Stimulated activated CD4-positive, alpha-beta T cell treated with anti-CD3 and anti-CD28 coated beads, Interleukin-1b, Interleukin-23, amount 100 ng/mL, for 24 hours (primary cell): ENCODE results near the gene RNF112.
"Not testable (repeated sequence)": the region's sequence is repeated elsewhere in the genome, so short reads cannot be mapped to it uniquely, and the experiment has no call there.

Experiments
- DNase-seq, 4 experiments: peaks; one replicate each; pipeline ENCODE4 v3.0.0-alpha.2; 2020; ENCODE audit warnings: low read depth in 4 of 4, low spot score in 1 of 4

The RNF112 gene

DNA sequence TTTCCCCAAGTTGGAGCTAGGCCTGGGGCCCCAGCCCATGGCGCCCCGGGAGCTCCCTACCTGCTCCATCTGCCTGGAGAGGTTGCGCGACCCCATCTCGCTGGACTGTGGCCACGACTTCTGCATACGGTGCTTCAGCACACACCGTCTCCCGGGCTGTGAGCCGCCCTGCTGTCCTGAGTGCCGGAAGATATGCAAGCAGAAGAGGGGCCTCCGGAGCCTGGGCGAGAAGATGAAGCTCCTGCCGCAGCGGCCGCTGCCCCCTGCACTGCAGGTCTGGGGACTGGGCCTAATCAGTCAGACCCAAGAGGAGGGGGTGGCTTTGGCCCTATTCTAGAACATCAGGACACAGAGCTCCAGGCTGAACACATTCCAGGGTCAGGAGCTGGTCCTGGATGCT is 1.5 kb downstream of the RNF112 start:
- DNase-seq: no peak

GRCh38 chr17:19412984-19413383 is 2.0 kb downstream of the RNF112 start:
- no peak for DNase-seq

DNA sequence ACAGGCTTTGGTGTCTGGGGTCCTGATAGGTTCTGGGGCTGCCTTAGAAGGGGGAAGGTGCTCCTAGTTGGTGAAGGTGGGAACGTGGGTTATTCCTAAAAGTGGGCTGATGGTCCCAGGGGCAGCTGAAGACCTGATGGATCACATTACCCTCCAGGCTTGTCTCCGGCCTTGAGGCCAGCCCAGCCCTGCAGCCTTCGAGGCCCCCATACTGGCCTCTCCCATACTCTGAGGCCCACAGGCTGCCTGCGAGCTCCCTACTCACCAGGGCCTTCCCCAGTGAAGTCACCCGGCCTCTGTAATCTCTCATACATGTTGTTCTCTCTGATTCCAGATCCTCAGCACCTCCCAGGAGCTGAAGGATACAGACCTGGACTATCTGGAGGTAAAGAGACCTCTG is 2.7 kb downstream of the RNF112 start:
- DNase-seq: no peak

DNA sequence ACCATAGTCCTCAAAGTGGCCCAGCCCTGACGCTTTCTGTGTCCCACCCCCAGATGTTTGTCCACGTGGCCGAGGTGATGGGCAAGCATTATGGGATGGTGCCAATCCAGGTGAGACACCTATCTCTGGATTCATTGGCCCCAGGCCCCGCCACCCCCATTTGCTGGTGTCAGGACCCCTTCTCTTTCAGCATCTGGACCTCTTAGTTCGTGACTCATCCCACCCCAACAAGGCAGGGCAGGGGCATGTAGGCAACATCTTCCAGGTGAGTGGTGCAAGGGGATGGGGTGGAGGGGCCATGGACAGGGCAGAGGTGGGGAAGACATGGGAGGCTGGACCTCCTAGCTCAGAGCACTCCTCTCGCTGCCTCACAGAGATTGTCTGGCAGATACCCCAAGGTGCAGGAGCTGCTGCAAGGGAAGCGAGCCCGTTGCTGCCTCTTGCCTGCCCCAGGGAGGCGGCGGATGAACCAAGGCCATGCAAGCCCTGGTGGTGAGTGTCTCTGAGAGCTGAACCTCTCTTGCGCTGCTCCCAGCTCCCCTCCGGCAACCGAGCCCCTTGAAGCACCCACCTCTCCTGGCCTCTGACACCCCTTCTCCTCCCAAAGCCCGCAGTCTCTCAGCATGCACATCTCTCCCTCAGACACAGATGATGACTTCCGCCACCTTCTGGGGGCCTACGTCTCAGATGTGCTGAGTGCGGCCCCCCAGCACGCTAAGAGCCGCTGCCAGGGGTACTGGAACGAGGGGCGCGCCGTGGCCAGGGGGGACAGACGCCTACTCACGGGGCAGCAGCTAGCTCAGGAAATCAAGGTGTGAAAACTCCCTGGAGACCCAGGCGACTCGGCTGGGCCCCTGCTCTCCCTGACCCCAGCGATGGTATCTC is 3.6 kb downstream of the RNF112 start:
- DNase-seq: no peak

DNA sequence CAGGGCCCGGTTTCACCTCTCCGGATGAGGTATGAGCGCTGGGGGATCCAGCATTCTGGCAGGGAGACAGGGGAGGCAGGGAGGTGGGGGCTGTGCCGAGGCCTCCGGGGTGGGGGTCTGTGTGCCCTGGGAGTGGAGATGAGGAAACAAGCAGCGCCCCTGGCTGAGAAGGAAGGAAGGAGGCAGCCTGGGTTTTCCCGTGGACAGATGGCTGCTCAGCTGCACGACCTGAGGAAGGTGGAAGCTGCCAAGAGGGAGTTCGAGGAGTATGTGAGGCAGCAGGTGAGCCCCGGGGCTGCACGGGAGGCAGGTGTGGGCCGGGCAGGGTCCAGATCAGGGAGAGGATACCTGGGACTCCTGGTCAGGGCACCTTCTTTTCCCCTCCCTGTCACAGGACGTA is 4.3 kb downstream of the RNF112 start:
- DNase-seq: no peak

- no peak for DNase-seq
These were observed 5.1 kb downstream of the RNF112 start for GRCh38 chr17:19415806-19416775.

GRCh38 chr17:19417611-19418010 is 6.6 kb downstream of the RNF112 start:
- DNase-seq: no peak

GRCh38 chr17:19418251-19418992 is 7.4 kb downstream of the RNF112 start:
- no peak for DNase-seq

GRCh38 chr17:19421219-19421618 is 10.2 kb downstream of the RNF112 start:
- no peak for DNase-seq

- DNase-seq: no peak
These were observed 10.9 kb downstream of the RNF112 start for GRCh38 chr17:19421926-19422325.

DNA sequence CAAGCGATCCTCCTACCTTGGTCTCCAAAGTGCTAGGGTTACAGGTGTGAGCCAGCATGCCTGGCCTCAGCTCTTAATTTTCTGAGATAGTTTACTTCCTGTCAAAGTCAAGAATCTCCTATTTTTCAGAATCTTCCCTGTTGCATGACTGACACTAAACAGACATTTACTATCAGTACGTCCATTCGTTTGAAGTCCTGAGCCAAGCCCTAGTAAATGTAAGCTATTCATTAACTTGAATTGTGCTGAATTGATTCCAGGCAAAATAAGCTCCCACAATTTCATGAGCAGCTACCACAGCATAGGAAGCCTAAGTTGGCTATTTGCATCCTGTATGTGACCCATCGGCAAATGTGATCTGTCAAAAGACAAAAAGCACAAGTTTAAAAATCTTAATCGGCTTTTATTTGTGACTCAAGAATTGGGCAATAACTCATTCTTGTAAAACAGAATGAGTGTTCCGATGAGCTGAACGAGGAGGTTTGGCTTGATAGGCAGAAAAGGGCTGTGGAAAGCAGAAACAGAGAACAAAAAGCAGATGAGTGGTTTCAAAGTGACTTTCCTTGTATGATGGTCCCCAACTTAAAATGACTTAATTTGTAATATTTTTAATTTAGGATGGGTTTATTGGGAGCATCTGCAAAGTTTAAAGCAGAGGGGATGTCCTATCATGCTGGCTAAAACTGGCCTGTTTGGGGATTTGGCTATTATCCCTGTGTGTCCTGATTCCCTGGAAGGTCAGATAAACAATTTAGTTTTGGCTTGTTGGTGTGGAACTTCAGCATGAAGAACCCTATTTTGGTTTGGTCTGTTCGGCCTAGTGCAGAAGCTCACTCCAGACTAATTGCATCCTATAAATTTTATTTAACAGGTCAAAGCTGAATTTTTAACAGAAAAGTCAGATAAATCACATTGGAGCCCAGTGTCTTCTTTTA is 14.2 kb downstream of the RNF112 start:
- no peak for DNase-seq

DNA sequence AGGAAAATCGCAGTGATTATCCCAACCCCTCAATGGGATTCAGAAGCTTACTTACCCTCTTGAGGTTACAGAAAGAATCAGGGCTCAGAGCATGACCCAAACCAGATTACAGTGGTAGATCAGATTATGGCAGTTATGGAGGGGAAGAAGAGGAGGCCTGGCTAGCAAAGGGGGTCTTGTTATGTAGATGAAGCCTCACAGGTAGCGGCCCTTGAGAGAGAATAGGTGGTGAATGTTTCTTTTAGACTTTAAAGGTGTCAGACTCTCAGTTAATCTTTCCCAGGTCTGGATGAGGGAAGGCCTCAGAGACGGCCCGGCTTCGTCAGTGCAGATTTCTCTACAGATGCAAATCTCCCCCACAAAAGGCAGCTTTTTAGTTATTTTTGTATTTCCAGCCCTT is 15.6 kb downstream of the RNF112 start:
- DNase-seq: no peak

- no peak for DNase-seq
These were observed 20.7 kb downstream of the RNF112 start for GRCh38 chr17:19431691-19432090.

GRCh38 chr17:19433255-19433654 is 22.2 kb downstream of the RNF112 start:
- no peak for DNase-seq

DNA sequence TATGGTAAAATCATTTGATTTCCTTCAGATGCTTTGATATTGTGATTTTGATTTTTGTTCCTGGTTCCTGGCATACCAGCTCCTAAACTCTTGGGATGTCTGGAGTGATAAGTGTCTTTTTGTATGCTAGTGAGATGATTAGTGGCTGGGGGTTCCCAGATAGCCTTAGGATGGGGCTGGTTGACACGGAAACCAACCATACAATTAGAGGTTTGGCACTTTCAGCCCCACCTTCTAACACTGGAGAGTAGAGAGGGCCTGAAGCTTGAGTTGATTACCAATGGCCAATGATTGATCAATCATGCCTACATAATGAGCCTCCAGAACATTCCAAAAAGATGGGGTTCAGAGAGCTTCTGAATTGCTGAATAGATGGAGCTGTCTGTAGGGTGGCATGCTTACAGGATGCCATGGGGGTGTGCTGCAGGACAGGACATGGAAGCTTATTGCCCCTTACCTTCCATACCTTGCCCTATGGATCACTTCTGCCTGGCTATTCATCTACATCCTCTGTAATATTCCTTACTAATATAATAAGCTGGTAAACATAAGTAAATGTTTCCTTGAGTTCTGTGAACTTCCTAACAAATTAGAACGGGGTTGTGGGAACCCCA is 22.8 kb downstream of the RNF112 start:
- no peak for DNase-seq

DNA sequence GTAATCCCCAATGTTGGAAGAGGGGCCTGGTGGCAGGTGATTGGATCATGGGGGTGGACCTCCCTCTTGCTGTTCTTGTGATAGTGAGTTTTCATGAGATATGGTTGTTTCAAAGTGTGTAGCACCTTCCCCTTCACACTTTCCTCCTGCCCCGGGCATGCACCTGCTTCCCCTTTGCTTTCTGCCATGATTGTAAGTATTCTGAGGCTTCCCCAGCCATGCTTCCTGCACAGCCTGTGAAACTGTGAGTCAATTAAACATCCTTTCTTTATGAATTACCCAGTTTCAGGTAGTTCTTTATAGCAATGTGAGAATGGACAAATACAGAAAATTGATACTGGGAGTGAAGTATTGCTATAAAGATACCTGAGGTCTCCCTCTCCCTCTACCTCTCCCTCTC is 29.4 kb downstream of the RNF112 start:
- DNase-seq: no peak

- DNase-seq: not testable (repeated sequence)
These were observed 30.3 kb downstream of the RNF112 start for GRCh38 chr17:19441288-19441687.

DNA sequence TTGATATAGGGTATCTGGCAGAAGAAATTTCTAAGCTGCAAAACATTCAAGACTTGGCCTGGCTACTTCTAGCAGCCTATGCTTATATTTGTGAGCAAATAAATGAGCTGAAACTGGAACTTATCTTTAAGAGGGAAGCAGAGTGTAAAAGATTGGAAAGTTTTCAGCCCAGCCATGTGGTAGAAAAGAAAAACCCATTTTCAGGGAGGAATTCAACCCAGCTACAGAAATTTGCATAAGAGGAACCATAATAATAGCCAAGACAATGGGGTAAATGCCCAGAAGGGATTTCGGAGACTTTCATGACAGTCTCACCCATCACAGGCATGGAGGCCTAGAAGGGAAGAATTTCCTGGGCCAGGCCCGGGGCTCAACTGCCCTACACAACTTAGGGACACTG is 31.7 kb downstream of the RNF112 start:
- DNase-seq: no peak

DNA sequence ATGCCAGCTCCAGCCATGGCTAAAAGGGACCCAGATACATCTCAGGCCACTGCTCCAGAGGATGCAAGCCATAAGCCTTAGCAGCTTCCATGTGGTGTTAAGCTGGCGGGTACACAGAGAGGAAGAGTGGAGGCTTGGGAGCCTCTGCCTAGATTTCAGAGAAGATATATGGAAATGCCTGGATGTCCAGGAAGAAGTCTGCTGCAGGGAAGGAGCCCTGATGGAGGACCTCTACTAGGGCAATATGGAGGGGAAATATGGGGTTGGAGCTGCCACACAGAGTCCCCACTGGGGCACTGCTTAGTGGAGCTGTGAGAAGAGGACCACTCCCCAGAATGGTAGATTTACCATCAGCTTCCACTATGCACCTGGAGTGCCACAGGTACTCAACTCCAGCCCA is 32.1 kb downstream of the RNF112 start:
- DNase-seq: no peak

DNA sequence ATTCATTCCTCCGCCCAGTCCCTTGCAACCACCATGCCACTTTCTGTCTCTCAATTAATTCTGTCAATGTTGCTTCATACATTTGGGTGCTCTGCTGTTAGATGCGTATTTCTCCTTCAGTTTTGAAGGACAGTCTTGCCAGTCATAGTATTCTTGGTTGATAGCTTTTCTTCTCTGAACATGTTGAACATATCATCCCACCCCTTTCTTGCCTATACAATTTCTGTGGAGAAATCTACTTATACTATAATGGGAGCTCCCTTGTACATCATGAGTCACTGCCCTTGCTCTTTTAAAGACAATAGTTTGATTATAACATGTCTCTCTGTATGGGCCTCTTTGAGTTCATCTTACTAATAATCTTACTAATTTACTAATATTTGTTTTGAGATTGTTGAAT is 34.1 kb downstream of the RNF112 start:
- no peak for DNase-seq
